CD4-positive, alpha-beta T cell treated with Interleukin-2 at 100 ng/mL for 4 hours (primary cell): ENCODE results near the gene CCDC141.
"Not testable (repeated sequence)": the region's sequence is repeated elsewhere in the genome, so short reads cannot be mapped to it uniquely, and the experiment has no call there.

ENCODE experiments used
- DNase-seq: peaks from one replicate; pipeline ENCODE4 v3.0.0-alpha.2; 2020; ENCODE audit warnings: low spot score

CCDC141 gene

GRCh38 chr2:179044500-179044899 lies 5.4 kb downstream of the CCDC141 start:
- no peak for DNase-seq

GRCh38 chr2:179037807-179038206 lies 12.1 kb downstream of the CCDC141 start:
- DNase-seq, result no peak

GRCh38 chr2:179036353-179036905 lies 13.5 kb downstream of the CCDC141 start:
- no peak for DNase-seq

DNA sequence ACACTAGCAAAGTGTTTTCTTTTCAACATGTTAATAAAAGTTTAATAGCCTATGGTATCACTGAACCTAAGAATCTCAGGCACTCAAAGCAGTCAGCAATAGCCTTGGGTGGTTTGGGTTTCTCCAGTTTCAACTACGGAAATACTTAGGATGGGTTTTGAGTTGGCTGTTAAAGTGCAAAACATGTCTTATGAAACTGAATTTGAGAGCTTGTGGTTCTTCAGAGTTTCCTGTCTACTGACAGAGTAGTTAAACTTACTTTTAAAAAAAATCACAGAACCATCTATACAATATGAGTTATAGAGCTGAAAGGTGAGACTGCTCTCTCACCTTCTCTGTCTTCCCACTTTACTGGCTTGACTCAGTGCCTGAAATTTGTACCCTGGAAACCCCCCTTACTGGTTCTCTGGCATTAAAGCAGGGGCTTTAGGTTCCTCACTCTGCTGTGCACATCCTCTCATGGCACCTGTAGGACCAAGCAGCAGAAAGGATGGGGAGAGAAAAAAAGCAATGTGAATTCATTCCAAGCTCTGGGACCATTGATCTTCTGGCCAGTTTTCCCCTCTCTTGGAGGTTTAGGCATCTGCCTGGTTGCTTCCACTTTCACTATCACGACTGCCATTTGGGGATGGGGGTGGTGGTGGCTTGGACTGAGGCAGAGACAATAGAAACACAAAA lies 18.1 kb downstream of the CCDC141 start:
- peak; percentile 66 for DNase-seq

GRCh38 chr2:179024445-179024844 lies 25.5 kb downstream of the CCDC141 start:
- no peak for DNase-seq

GRCh38 chr2:179022685-179023084 lies 27.3 kb downstream of the CCDC141 start:
- DNase-seq, result no peak

GRCh38 chr2:179021258-179021657 lies 28.7 kb downstream of the CCDC141 start:
- DNase-seq, result no peak

GRCh38 chr2:179020156-179020750 lies 29.7 kb downstream of the CCDC141 start:
- DNase-seq, result peak; percentile 16

DNA sequence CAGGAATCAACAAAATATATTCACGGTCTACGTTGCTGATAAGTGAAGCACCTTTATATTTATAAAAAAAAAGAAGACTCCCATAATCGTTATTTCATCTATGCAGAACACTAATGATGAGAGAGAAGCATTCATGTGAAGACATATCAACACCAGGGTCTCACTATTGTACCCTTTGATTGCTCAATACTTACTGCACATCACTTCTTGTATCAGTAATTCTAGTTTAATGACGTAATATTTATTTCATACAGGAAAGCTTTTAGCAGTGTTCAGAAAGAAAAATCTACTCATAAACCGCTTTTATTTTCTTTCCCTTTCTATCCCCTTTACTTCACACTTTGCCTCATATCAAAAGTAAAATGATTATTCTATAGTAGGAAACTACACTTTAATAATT lies 30.7 kb downstream of the CCDC141 start:
- no peak for DNase-seq

- no peak for DNase-seq
These were observed 32.1 kb downstream of the CCDC141 start for GRCh38 chr2:179017773-179018357.

- DNase-seq, result not testable (repeated sequence)
These were observed 35.7 kb downstream of the CCDC141 start for GRCh38 chr2:179014189-179014588.

DNA sequence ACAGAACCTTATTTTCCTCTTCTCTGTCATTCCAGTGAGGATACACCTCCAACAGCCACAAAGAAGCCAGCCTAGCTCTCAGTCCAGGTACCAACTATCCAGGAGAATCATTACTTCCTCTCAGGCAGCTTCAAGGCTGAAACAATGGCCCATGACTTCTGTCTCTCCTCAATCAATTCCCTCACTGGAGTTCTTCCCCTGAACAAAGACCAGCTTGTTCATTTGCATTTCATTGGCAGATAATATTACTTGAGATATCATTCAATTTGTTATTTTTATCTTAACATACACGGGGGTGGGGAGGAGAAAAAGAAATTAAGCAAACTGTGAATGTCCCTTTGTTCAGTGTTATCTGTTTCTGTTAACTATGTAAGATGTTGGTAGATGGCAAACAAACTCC lies 44.0 kb downstream of the CCDC141 start:
- no peak for DNase-seq

GRCh38 chr2:178999476-178999875 lies 50.5 kb downstream of the CCDC141 start:
- DNase-seq, result no peak

- no peak for DNase-seq
These were observed 51.4 kb downstream of the CCDC141 start for GRCh38 chr2:178998539-178998938.

GRCh38 chr2:178997477-178997876 lies 52.5 kb downstream of the CCDC141 start:
- DNase-seq, result no peak

- no peak for DNase-seq
These were observed 52.9 kb downstream of the CCDC141 start for GRCh38 chr2:178997067-178997466.

GRCh38 chr2:178994264-178994663 lies 55.7 kb downstream of the CCDC141 start:
- no peak for DNase-seq

- DNase-seq, result no peak
These were observed 56.1 kb downstream of the CCDC141 start for GRCh38 chr2:178993788-178994187.

- DNase-seq, result not testable (repeated sequence)
These were observed 57.2 kb downstream of the CCDC141 start for GRCh38 chr2:178992719-178993118.

GRCh38 chr2:178990533-178991241 lies 59.2 kb downstream of the CCDC141 start:
- DNase-seq, result no peak

DNA sequence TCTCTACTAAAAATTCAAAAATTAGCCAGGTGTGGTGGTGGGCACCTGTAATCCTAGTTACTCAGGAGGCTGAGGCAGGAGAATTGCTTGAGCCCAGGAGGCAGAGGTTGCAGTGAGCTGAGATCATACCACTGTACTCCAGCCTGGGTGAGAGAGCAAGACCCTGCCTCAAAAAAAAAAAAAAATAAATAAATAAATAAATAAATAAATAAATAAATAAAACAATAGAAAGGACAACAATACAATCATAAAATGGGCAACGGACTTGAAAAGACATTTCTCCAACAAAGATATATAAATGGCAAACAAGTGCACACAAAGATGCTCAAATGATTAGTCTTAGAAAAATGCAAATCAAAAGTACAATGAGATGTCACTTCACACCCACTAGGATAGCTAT lies 60.5 kb downstream of the CCDC141 start:
- not testable (repeated sequence) for DNase-seq

DNA sequence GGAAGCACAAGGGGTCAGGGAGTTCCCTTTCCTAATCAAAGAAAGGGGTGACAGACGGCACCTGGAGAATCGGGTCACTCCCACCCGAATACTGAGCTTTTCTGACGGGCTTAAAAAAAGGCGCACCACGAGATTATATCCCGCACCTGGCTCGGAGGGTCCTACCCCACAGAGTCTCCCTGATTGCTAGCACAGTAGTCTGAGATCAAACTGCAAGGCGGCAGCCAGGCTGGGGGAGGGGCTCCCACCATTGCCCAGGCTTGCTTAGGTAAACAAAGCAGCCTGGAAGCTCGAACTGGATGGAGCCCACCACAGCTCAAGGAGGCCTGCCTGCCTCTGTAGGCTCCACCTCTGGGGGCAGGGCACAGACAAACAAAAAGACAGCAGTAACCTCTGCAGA lies 67.3 kb downstream of the CCDC141 start:
- not testable (repeated sequence) for DNase-seq

DNA sequence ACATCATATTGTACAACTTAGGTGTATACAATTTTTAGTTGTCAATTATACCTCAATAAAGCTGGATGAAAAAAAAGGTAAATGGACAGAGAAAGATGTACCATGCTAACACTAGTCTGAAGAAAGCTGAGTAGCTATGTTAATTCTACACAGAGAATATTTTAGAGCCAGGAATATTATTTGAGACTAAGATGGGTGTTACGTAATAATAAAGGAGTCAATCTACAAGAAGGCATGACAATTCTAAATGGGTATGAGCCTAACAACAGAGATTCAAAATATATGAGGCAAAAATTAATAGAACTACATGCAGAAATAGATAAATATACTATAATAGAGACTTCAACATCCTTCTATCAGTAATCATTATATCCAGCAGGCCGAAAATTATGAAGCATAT lies 69.1 kb downstream of the CCDC141 start:
- DNase-seq, result no peak
